Measurements from ENCODE around the gene ALPI. TPM values are rescaled to one million over a fixed set of nuclear protein-coding genes. Genes with fewer than 3 reads are reported as not detected.

Gene ALPI
- total RNA-seq, 4 donors from 2014 or later = 0.17 TPM; not detected in 3

- peaks cover 0 to 11% (median 0%) of the 10 kb centered on the region in 4 donors for H3K27me3 ChIP-seq
- TF ChIP-seq POLR2A (IDR thresholded peaks at IDR 0.05; ENCODE audit: low read depth) (no peak), EP300 (IDR thresholded peaks at IDR 0.05) (no peak), POLR2AphosphoS5 (IDR thresholded peaks at IDR 0.05) (no peak)
- TF ChIP-seq, protein P1, sequence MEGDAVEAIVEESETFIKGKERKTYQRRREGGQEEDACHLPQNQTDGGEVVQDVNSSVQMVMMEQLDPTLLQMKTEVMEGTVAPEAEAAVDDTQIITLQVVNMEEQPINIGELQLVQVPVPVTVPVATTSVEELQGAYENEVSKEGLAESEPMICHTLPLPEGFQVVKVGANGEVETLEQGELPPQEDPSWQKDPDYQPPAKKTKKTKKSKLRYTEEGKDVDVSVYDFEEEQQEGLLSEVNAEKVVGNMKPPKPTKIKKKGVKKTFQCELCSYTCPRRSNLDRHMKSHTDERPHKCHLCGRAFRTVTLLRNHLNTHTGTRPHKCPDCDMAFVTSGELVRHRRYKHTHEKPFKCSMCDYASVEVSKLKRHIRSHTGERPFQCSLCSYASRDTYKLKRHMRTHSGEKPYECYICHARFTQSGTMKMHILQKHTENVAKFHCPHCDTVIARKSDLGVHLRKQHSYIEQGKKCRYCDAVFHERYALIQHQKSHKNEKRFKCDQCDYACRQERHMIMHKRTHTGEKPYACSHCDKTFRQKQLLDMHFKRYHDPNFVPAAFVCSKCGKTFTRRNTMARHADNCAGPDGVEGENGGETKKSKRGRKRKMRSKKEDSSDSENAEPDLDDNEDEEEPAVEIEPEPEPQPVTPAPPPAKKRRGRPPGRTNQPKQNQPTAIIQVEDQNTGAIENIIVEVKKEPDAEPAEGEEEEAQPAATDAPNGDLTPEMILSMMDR (IDR thresholded peaks at IDR 0.05) = no peak
- 84% methylated on average over 10 of the region's 15 CpGs for WGBS
- intact Hi-C loops (cut with DNase I) = loop anchor here (5.0 kb wide), 2 partner anchors 514 to 529 kb away; no protein-coding TSS in a partner anchor
- H3K36me3 ChIP-seq = no peaks in the 10 kb centered on the region
- H3K4me1 ChIP-seq = no peaks in the 10 kb centered on the region
- no peaks in the 10 kb centered on the region for H3K9me3 ChIP-seq
- no peak for DNase-seq (ENCODE audit: extremely low spot score)
- H3K4me3 ChIP-seq = no peak overlapping the region
- H3K27ac ChIP-seq (replicated peaks in 1 of 4) = no peak overlapping the region
Measured at GRCh38 chr2:232436381-232437194, 19.4 kb upstream of the ALPI start.

GRCh38 chr2:232437195-232437571, 18.8 kb upstream of the ALPI start:
- Histone ChIP-seq H3K4me3 (no peak overlapping the region), H3K9me3 (no peaks in the 10 kb centered on the region), H3K36me3 (no peaks in the 10 kb centered on the region), H3K4me1 (no peaks in the 10 kb centered on the region), H3K27me3 (peaks cover 0 to 7% (median 0%) of the 10 kb centered on the region in 4 donors), H3K27ac (replicated peaks in 1 of 4) (no peak overlapping the region)
- TF ChIP-seq POLR2AphosphoS5 (IDR thresholded peaks at IDR 0.05) (no peak), POLR2A (IDR thresholded peaks at IDR 0.05; ENCODE audit: low read depth) (no peak), EP300 (IDR thresholded peaks at IDR 0.05) (no peak)
- TF ChIP-seq, protein P1 (IDR thresholded peaks at IDR 0.05) = no peak
- intact Hi-C loops (cut with DNase I) = loop anchor here (5.0 kb wide), 2 partner anchors 515 to 530 kb away; no protein-coding TSS in a partner anchor
- 92% methylated on average over 12 of the region's 12 CpGs for WGBS
- no peak for DNase-seq (ENCODE audit: extremely low spot score)

GRCh38 chr2:232438091-232438490, 17.9 kb upstream of the ALPI start:
- Histone ChIP-seq H3K4me3 (no peak overlapping the region), H3K27ac (replicated peaks in 1 of 4) (no peak overlapping the region), H3K27me3 (peaks cover 0 to 7% (median 0%) of the 10 kb centered on the region in 4 donors), H3K36me3 (no peaks in the 10 kb centered on the region), H3K9me3 (no peaks in the 10 kb centered on the region), H3K4me1 (no peaks in the 10 kb centered on the region)
- intact Hi-C loops (cut with DNase I) = loop anchor here (5.0 kb wide), 2 partner anchors 516 to 531 kb away; no protein-coding TSS in a partner anchor
- TF ChIP-seq, protein P1 (IDR thresholded peaks at IDR 0.05) = no peak
- WGBS = 94% methylated on average over 10 of the region's 12 CpGs
- no peak for DNase-seq (ENCODE audit: extremely low spot score)

DNA sequence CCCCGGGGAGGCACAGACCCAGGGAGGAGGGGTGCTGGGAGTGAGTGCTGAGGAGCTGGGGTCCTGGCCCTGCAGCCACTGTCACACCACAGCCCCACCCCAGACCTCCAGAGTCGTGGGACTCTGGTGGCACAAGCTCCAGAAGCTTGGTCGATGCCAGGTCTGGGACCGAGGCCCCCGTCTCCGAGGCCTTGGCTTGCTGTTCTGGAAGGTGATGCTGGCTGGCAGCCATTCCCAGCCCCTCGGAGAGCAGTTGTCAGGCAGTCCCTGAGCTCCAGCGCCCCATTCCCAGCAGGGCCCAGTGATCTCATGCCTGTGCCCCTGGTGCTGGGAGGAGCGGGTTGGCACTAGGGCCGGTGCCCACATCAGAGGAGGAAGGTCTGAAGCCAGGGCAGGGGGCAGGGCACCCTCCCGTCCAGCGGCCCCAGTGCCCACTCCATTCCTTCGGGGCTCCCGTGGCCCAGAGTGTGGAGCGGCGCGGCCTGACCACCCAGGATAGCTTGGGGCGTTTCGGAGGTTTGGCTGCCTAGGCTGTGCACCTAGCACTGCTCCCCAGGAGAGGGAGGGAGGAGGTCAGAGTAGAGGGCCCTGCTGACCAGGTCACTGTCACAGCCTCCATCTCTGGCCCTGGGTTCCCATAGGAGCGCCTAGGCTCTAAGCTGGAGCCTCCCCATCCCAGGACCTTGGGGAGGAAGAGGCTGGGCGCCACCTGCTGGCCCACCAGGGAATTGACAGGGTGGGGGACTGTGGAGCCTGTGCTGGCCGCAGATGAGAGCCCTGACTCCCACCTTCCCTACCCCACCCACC, 16.8 kb upstream of the ALPI start:
- no peaks in the 10 kb centered on the region for H3K36me3 ChIP-seq
- intact Hi-C loops (cut with DNase I) = loop anchor here (5.0 kb wide), 2 partner anchors 517 to 532 kb away; no protein-coding TSS in a partner anchor
- WGBS = 73% methylated on average over 3 of the region's 22 CpGs
- peaks cover 0 to 8% (median 0%) of the 10 kb centered on the region in 4 donors for H3K27me3 ChIP-seq
- H3K9me3 ChIP-seq = no peaks in the 10 kb centered on the region
- H3K27ac ChIP-seq (replicated peaks in 1 of 4) = no peak overlapping the region
- TF ChIP-seq, protein P1 (IDR thresholded peaks at IDR 0.05) = peak; percentile 27 to 69 (median 33)
- TF ChIP-seq EP300 (IDR thresholded peaks at IDR 0.05) (no peak), POLR2AphosphoS5 (IDR thresholded peaks at IDR 0.05) (no peak), POLR2A (IDR thresholded peaks at IDR 0.05; ENCODE audit: low read depth) (no peak)
- no peak for DNase-seq (ENCODE audit: extremely low spot score)
- H3K4me1 ChIP-seq = no peaks in the 10 kb centered on the region
- no peak overlapping the region for H3K4me3 ChIP-seq

Measured in esophagus muscularis mucosa (tissue), 4 donors.